ENCODE measurements around the gene FBXO46.

DNA sequence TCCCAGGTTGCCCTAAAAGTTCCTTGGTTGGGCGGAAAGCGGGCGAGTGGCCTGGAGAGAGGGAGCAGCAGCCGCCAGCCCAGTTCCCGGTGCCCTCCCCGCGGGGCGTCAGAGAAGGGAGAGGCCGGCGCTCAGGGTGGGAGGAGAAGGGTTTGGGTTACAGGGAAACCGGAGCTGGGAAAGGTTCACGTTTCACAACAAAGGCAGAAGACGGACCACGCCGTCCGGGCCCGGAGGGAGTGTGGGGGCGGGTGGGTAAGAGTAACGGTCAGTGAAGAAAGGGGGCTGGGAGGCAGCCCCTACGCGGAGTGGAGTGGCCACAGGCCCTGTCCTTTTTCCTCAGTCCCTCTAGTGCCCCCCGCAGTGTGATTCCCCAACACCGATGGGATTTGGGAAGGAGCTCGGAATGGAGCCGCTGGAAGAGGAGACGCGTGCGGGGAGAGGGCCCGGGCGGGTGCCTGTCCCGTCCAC lies 36.7 kb upstream of the FBXO46 start:
- TF ChIP-seq ZNF394 (tag by site-specific recombination; IDR thresholded peaks at IDR 0.05; ENCODE audit: borderline replicate concordance) (peak; percentile 19; the same call in 1 of the 2 replicates), ZNF658 (tag by site-specific recombination; IDR thresholded peaks at IDR 0.05) (no peak), ZNF549 (tag by site-specific recombination; IDR thresholded peaks at IDR 0.05) (no peak), KLF8 (tag by site-specific recombination; IDR thresholded peaks at IDR 0.05) (peak; percentile 85), SP2 (tag by site-specific recombination; IDR thresholded peaks at IDR 0.05) (peak; percentile 60)
- TF ChIP-seq, protein P1, sequence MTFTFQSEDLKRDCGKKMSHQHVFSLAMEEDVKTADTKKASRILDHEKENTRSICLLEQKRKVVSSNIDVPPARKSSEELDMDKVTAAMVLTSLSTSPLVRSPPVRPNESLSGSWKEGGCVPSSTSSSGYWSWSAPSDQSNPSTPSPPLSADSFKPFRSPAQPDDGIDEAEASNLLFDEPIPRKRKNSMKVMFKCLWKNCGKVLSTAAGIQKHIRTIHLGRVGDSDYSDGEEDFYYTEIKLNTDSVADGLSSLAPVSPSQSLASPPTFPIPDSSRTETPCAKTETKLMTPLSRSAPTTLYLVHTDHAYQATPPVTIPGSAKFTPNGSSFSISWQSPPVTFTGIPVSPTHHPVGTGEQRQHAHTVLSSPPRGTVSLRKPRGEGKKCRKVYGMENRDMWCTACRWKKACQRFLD (tag by site-specific recombination; IDR thresholded peaks at IDR 0.05), result no peak

Data from HEK293 (cell line).